BLaER1 treated with 17β-estradiol and CSF1 and Interleukin-3, amounts not matched to agents 10 nM and 100 nM (cell line): ENCODE data around the gene COX14.

Experiments used
- H3K27ac ChIP-seq, 11 experiments: shearing (Covaris generic); formaldehyde crosslinking; 2 replicates each; pipeline ENCODE4 v1.8.1; 2022
- H3K27me3 ChIP-seq, 11 experiments: shearing (Covaris generic); formaldehyde crosslinking; 2 replicates each; pipeline ENCODE4 v1.8.1; 2022
- H3K36me3 ChIP-seq, 11 experiments: shearing (Covaris generic); formaldehyde crosslinking; 2 replicates each; pipeline ENCODE4 v1.8.1; 2022
- H3K4me1 ChIP-seq, 10 experiments: shearing (Covaris generic); formaldehyde crosslinking; 2 replicates each; pipeline ENCODE4 v1.8.1; 2022
- H3K4me2 ChIP-seq, 11 experiments: shearing (Covaris generic); formaldehyde crosslinking; 2 replicates each; pipeline ENCODE4 v1.8.1; 2022
- H3K4me3 ChIP-seq, 10 experiments: shearing (Covaris generic); formaldehyde crosslinking; 2 replicates each; pipeline ENCODE4 v1.8.1; 2022
- H3K9ac ChIP-seq, 11 experiments: shearing (Covaris generic); formaldehyde crosslinking; 2 replicates each; pipeline ENCODE4 v1.8.1; 2022
- H3K9me3 ChIP-seq, 11 experiments: shearing (Covaris generic); formaldehyde crosslinking; replicated peaks in 1 of 11; 2 replicates each; pipeline ENCODE4 v1.8.1; 2022
- H4K20me1 ChIP-seq, 11 experiments: shearing (Covaris generic); formaldehyde crosslinking; 2 replicates each; pipeline ENCODE4 v1.8.1; 2022
- Cebpa-rat ChIP-seq, 11 experiments: shearing (Covaris generic); IDR thresholded peaks; 2 replicates each; pipeline ENCODE4 v1.8.1; 2022

COX14 gene

DNA sequence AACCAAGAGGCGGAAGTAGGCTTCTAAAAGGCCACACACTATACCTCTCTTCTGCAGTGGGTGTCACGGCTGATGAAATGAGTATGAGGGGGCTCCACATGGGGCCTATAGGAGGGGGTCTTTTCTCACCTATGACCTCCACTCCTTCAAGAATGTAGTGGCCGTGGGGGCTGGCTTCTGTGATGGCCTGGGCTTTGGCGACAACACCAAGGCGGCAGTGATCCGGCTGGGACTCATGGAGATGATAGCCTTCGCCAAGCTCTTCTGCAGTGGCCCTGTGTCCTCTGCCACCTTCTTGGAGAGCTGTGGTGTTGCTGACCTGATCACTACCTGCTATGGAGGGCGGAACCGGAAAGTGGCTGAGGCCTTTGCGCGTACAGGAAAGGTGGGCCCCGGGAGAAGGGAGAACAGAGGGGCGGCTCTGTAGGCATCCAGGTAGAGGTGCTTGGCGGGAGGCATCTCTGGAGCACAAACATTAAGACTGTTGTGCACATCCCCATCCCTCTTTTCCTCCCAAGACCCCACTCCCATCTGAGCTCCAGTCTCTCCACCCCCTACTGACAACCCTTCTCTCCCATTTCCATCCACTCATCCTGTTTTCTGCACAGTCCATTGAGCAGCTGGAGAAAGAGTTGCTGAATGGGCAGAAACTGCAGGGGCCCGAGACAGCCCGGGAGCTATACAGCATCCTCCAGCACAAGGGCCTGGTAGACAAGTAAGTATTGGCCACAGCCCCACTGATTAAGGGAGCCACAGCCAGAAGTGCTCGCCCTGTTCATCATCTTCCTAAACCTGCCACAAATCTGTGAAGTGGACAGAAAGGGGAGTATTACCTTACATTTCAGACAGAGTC is 4.4 kb upstream of the COX14 start:
- no peak overlapping the region for H3K4me3 ChIP-seq
- TF ChIP-seq Cebpa-rat (IDR thresholded peaks at IDR 0.05): no peak
- peak overlapping the region in 2 of 11 experiments; percentile 66 to 83; a peak in 2 of 22 replicates for H3K27ac ChIP-seq
- H3K9me3 ChIP-seq: no peaks in the 10 kb centered on the region
- peaks cover 0 to 2% (median 0%) of the 10 kb centered on the region in 11 experiments; a peak in 3 of 22 replicates for H3K36me3 ChIP-seq
- peaks cover 0 to 10% (median under 1%) of the 10 kb centered on the region in 11 experiments; a peak in 5 of 22 replicates for H4K20me1 ChIP-seq
- peaks cover 53 to 67% (median 58%) of the 10 kb centered on the region in 10 experiments for H3K4me1 ChIP-seq
- no peaks in the 10 kb centered on the region for H3K27me3 ChIP-seq
- no peak overlapping the region for H3K9ac ChIP-seq
- peak overlapping the region; percentile 42 to 100 (median 89); a peak in 19 of 22 replicates for H3K4me2 ChIP-seq

DNA sequence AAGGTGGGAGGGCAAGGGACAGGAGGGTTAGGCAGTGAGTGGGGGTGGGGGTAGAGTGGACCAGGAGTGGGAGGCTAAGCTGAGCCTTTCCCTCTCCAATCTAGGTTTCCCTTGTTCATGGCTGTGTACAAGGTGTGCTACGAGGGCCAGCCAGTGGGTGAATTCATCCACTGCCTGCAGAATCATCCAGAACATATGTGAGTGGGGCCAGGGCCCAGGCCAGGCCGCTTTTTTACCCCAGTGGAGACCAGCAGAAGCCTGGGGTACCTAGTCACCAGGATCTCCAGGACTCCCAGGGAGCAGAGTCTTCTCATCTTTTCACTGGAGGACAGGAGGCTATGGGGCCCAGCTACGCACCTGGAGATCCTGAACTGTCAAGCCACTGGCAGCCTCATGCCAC is 2.7 kb upstream of the COX14 start:
- Histone ChIP-seq H4K20me1 (peaks cover 4 to 26% (median 12%) of the 10 kb centered on the region in 11 experiments; a peak in 12 of 22 replicates), H3K4me1 (peaks cover 56 to 65% (median 57%) of the 10 kb centered on the region in 10 experiments), H3K36me3 (peaks cover 0 to 8% (median 0%) of the 10 kb centered on the region in 11 experiments; a peak in 3 of 22 replicates), H3K27ac (peak overlapping the region; percentile 53 to 83 (median 77)), H3K9me3 (no peaks in the 10 kb centered on the region), H3K4me3 (peak overlapping the region in 9 of 10 experiments; percentile 40 to 91 (median 56); a peak in 15 of 20 replicates), H3K27me3 (no peaks in the 10 kb centered on the region), H3K4me2 (peak overlapping the region; percentile 75 to 100 (median 92)), H3K9ac (peak overlapping the region; percentile 58 to 75 (median 69))
- TF ChIP-seq Cebpa-rat (IDR thresholded peaks at IDR 0.05): no peak

DNA sequence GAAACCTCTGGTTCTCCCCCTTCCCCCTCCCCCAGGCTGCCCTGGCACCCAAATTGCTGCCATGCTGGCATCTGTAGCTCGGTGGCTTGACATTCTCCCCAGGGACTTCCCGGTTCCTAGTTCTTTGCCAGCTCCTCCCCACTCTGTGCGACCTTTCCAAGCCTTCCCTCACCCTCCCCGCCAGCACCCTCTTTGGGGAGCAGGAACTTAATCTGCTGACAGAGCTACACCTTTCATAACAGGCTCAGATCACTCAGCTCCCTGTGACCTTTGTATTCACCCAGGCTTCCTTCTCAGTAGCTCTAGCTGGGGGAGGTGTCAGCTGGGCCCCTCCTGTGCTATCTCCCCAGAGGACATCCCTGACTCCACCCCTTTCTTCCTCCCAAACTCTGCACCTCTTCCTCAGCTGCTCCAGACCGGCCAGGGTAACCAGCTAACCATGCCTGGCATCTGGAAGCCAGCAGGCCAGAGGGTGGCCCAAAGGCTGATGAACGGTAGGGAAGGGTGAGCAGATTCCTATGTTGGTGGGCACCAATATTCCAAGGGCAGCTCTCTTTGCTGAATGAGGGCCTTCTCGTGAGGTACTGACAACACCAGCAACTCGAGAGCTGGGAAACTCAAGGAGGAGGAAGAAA is 1.8 kb upstream of the COX14 start:
- H4K20me1 ChIP-seq: peaks cover 9 to 35% (median 17%) of the 10 kb centered on the region in 11 experiments; a peak in 13 of 22 replicates
- H3K27ac ChIP-seq: peak overlapping the region; percentile 53 to 83 (median 77)
- peak overlapping the region; percentile 37 to 91 (median 54) for H3K4me3 ChIP-seq
- peak overlapping the region; percentile 75 to 100 (median 92) for H3K4me2 ChIP-seq
- no peaks in the 10 kb centered on the region for H3K9me3 ChIP-seq
- no peaks in the 10 kb centered on the region for H3K27me3 ChIP-seq
- peak overlapping the region; percentile 58 to 75 (median 69) for H3K9ac ChIP-seq
- TF ChIP-seq Cebpa-rat (IDR thresholded peaks at IDR 0.05): no peak
- H3K4me1 ChIP-seq: peaks cover 57 to 66% (median 60%) of the 10 kb centered on the region in 10 experiments
- H3K36me3 ChIP-seq: peaks cover 0 to 17% (median 6%) of the 10 kb centered on the region in 11 experiments; a peak in 10 of 22 replicates

DNA sequence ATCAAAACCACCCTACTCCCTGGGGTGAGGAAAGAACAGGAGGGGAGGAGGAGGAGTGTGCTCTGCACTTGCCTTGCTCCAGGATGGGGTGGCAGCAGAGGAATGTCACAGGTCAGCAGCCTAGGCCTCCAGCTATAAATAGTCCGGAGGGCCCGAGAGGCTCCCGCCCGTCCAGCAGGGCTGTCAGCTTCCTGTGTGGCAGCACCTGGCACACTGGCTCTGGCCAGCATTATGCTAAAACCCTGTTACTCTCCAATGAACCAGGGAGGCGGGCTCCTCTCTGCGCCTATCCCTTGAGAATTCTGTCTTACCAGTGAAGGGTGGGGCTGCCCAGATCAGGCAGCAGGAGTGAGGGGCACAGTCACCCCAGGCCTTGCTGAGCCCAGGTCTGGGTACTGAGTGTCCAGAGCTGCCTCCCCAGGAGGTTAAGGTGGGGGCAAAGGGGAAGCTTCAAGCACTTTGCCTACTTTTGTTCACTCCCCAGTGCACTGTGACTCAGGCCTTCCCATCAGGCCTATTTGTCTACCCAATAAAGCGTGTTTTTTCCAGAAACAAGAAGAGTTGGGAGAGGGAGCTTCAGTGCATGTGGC is 1.2 kb upstream of the COX14 start:
- no peaks in the 10 kb centered on the region for H3K9me3 ChIP-seq
- H4K20me1 ChIP-seq: peaks cover 13 to 41% (median 23%) of the 10 kb centered on the region in 11 experiments; a peak in 13 of 22 replicates
- TF ChIP-seq Cebpa-rat (IDR thresholded peaks at IDR 0.05): no peak
- peaks cover 57 to 66% (median 60%) of the 10 kb centered on the region in 10 experiments for H3K4me1 ChIP-seq
- peak overlapping the region; percentile 58 to 75 (median 69) for H3K9ac ChIP-seq
- peak overlapping the region; percentile 75 to 100 (median 92) for H3K4me2 ChIP-seq
- peak overlapping the region; percentile 37 to 91 (median 54) for H3K4me3 ChIP-seq
- peaks cover 5 to 23% (median 11%) of the 10 kb centered on the region in 11 experiments; a peak in 20 of 22 replicates for H3K36me3 ChIP-seq
- peak overlapping the region; percentile 53 to 83 (median 77) for H3K27ac ChIP-seq
- no peaks in the 10 kb centered on the region for H3K27me3 ChIP-seq

DNA sequence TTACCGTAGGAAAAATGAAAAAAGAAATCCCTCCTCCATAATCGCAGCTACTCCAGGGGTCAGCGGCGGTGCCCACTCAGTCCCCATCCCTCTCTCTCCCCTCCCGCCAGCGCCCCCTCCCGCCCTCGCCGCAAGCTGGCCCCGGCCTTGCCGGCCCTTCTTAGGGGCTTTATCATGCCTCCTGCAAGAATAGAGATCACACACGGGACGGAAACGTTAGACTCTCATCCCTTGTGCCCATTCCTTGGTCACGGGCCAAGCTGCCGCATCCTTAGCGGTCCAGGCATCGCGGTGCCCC is 692 bp upstream of the COX14 start:
- peak overlapping the region; percentile 58 to 75 (median 69); a peak in 20 of 22 replicates for H3K9ac ChIP-seq
- no peaks in the 10 kb centered on the region for H3K27me3 ChIP-seq
- H4K20me1 ChIP-seq: peaks cover 16 to 46% (median 28%) of the 10 kb centered on the region in 11 experiments; a peak in 15 of 22 replicates
- peak overlapping the region; percentile 37 to 91 (median 54) for H3K4me3 ChIP-seq
- peak overlapping the region; percentile 75 to 100 (median 92) for H3K4me2 ChIP-seq
- H3K4me1 ChIP-seq: peaks cover 57 to 66% (median 60%) of the 10 kb centered on the region in 10 experiments
- peak overlapping the region; percentile 53 to 83 (median 77); a peak in 20 of 22 replicates for H3K27ac ChIP-seq
- no peaks in the 10 kb centered on the region for H3K9me3 ChIP-seq
- no peak for TF ChIP-seq Cebpa-rat (IDR thresholded peaks at IDR 0.05)
- peaks cover 8 to 28% (median 16%) of the 10 kb centered on the region in 11 experiments; a peak in 21 of 22 replicates for H3K36me3 ChIP-seq

DNA sequence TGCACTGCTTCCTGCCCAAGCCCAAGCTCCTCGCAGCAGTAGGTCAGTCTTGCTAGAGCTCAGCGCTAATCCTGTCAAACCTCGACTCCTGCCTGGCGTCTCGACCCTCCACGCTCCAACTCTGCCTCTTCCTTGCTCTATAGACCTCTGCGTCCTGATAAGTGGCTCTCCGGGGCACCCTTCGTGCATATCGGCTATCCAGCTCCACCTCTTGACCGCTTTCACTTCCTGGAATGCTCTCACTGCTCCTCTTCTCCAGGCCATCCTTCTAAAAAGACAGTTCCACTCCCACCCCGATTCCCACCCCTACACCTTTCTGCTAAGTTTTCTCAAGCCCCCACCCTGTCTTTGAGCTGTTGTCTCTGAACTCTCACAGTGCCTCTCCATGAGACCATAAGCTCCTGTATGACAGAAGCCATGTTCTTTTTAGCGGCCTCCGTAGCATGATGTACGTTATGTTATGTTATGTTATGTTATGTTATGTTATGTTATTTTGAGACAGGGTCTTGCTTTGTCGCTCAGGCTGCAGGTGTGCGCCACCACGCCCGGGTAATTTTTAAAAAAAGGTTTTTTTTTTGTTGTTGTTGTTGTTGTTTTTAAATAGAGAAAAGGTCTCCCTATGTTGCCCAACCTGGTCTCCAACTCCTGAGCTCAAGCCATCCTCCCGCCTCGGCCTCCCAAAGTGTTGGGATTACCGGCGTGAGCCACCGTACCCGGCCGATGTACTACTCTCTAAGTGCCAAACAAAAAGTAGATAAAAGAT is 601 bp downstream of the COX14 start:
- peak overlapping the region; percentile 83 to 93 (median 91) for H3K9ac ChIP-seq
- H3K27me3 ChIP-seq: no peaks in the 10 kb centered on the region
- peak overlapping the region; percentile 81 to 91 (median 86) for H3K27ac ChIP-seq
- peaks cover 19 to 41% (median 23%) of the 10 kb centered on the region in 11 experiments for H3K36me3 ChIP-seq
- peak overlapping the region; percentile 74 to 95 (median 91) for H3K4me2 ChIP-seq
- peak overlapping the region; percentile 76 to 94 (median 89) for H3K4me3 ChIP-seq
- no peaks in the 10 kb centered on the region for H3K9me3 ChIP-seq
- peaks cover 18 to 59% (median 40%) of the 10 kb centered on the region in 11 experiments; a peak in 16 of 22 replicates for H4K20me1 ChIP-seq
- peaks cover 53 to 57% (median 55%) of the 10 kb centered on the region in 10 experiments for H3K4me1 ChIP-seq
- TF ChIP-seq Cebpa-rat (IDR thresholded peaks at IDR 0.05): no peak

DNA sequence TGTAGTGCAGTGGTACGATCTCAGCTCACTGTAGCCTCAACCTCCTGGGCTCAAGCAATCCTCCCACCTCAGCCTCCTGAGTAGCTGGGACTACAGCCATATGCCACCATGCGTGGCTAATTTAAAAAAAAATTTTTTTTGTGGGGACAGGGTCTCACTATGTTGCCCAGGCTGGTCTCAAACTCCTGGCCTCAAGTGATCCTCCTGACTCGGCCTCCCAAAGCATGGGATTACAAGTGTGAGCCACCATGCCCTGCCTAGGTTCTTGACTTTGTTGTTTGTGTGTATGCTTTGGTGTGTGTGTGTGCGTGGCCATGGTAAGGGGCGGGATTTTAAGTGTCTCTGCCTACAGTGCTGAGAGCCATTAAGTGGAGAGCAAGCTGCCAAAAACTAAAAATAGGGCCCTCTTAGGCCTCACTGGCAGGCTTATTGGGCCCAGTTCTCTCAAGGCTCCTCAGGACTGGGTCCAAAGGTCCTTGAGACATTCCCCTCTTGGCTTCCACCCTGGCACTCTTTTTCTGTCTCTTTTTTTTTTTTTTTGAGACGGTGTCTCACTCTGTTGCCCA is 5.1 kb downstream of the COX14 start:
- no peak overlapping the region for H3K27ac ChIP-seq
- H3K27me3 ChIP-seq: no peaks in the 10 kb centered on the region
- H4K20me1 ChIP-seq: peaks cover 33 to 93% (median 74%) of the 10 kb centered on the region in 11 experiments; a peak in 17 of 22 replicates
- H3K36me3 ChIP-seq: peaks cover 55 to 82% (median 66%) of the 10 kb centered on the region in 11 experiments
- no peak overlapping the region for H3K4me2 ChIP-seq
- peaks cover 16 to 21% (median 17%) of the 10 kb centered on the region in 10 experiments for H3K4me1 ChIP-seq
- no peak overlapping the region; a peak in 1 of 22 replicates for H3K9ac ChIP-seq
- H3K9me3 ChIP-seq: no peaks in the 10 kb centered on the region
- TF ChIP-seq Cebpa-rat (IDR thresholded peaks at IDR 0.05): no peak
- no peak overlapping the region for H3K4me3 ChIP-seq
